ENCODE results near the gene APOBEC3F. TPM values are rescaled to one million over a fixed set of nuclear protein-coding genes. Genes with fewer than 3 reads are reported as not detected.

The APOBEC3F gene
- polyA plus RNA-seq, 1 experiment: 8.6 TPM

- H3K36me3 ChIP-seq (ENCODE audit: control insufficient read depth, insufficient read depth, low read length): no peaks in the 10 kb centered on the region; the same call in 1 of the 2 replicates
- H3K27me3 ChIP-seq (ENCODE audit: control insufficient read depth, insufficient read depth, low read length): no peaks in the 10 kb centered on the region
- TF ChIP-seq, protein P1, sequence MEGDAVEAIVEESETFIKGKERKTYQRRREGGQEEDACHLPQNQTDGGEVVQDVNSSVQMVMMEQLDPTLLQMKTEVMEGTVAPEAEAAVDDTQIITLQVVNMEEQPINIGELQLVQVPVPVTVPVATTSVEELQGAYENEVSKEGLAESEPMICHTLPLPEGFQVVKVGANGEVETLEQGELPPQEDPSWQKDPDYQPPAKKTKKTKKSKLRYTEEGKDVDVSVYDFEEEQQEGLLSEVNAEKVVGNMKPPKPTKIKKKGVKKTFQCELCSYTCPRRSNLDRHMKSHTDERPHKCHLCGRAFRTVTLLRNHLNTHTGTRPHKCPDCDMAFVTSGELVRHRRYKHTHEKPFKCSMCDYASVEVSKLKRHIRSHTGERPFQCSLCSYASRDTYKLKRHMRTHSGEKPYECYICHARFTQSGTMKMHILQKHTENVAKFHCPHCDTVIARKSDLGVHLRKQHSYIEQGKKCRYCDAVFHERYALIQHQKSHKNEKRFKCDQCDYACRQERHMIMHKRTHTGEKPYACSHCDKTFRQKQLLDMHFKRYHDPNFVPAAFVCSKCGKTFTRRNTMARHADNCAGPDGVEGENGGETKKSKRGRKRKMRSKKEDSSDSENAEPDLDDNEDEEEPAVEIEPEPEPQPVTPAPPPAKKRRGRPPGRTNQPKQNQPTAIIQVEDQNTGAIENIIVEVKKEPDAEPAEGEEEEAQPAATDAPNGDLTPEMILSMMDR (IDR thresholded peaks at IDR 0.05; ENCODE audit: insufficient read depth, low read depth, low read length): no peak
- no peak overlapping the region for H3K4me3 ChIP-seq (ENCODE audit: low read depth, low read length)
- CTCF ChIA-PET: interaction anchor here (1.6 kb wide), 1 partner anchor 76 kb away, joined by 3 read pairs; no protein-coding TSS in a partner anchor
- no peak for DNase-seq (ENCODE audit: low read depth)
- POLR2A ChIA-PET: no interaction called here
These were observed 42.8 kb downstream of the APOBEC3F start for GRCh38 chr22:39083212-39084165.

GRCh38 chr22:39084666-39085065 lies 44.0 kb downstream of the APOBEC3F start:
- H3K4me3 ChIP-seq (ENCODE audit: low read depth, low read length): no peak overlapping the region
- H3K27me3 ChIP-seq (ENCODE audit: control insufficient read depth, insufficient read depth, low read length): no peaks in the 10 kb centered on the region
- DNase-seq (ENCODE audit: low read depth): no peak
- no peaks in the 10 kb centered on the region; the same call in 1 of the 2 replicates for H3K36me3 ChIP-seq (ENCODE audit: control insufficient read depth, insufficient read depth, low read length)
- ChIA-PET CTCF (interaction anchor here (1.6 kb wide), 1 partner anchor 77 kb away, joined by 3 read pairs; no protein-coding TSS in a partner anchor), POLR2A (no interaction called here)
- TF ChIP-seq, protein P1 (IDR thresholded peaks at IDR 0.05; ENCODE audit: insufficient read depth, low read depth, low read length): no peak

DNA sequence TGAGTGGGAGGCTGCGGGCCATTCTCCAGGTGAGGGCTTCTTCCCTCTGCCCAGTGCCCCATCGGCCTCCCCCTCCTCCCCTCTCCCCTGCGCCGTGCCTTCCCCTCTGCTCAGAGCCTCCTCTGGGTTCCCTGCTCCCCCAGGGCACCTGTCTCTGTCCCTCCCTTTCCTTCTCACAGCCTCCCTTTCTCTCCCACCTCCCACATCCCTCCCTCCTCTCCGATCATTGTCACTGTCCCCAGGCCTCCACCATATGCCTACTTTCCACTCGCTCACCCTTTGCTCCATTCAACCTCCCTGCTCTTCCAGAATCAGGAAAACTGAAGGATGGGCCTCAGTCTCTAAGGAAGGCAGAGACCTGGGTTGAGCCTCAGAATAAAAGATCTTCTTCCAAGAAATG lies 46.4 kb downstream of the APOBEC3F start:
- no peak for DNase-seq (ENCODE audit: low read depth)
- TF ChIP-seq, protein P1 (IDR thresholded peaks at IDR 0.05; ENCODE audit: insufficient read depth, low read depth, low read length): no peak
- no peak overlapping the region for H3K4me3 ChIP-seq (ENCODE audit: low read depth, low read length)
- peaks cover 4% of the 10 kb centered on the region for H3K27me3 ChIP-seq (ENCODE audit: control insufficient read depth, insufficient read depth, low read length)
- ChIA-PET CTCF (no interaction called here), POLR2A (no interaction called here)
- no peaks in the 10 kb centered on the region for H3K36me3 ChIP-seq (ENCODE audit: control insufficient read depth, insufficient read depth, low read length)

- DNase-seq (ENCODE audit: low read depth): no peak
- TF ChIP-seq, protein P1 (IDR thresholded peaks at IDR 0.05; ENCODE audit: insufficient read depth, low read depth, low read length): no peak
- CTCF ChIA-PET: no interaction called here
- no peaks in the 10 kb centered on the region for H3K36me3 ChIP-seq (ENCODE audit: control insufficient read depth, insufficient read depth, low read length)
- peaks cover 4% of the 10 kb centered on the region for H3K27me3 ChIP-seq (ENCODE audit: control insufficient read depth, insufficient read depth, low read length)
- no peak overlapping the region for H3K4me3 ChIP-seq (ENCODE audit: low read depth, low read length)
- POLR2A ChIA-PET: no interaction called here
These were observed 47.4 kb downstream of the APOBEC3F start for GRCh38 chr22:39087881-39088684.

- H3K4me3 ChIP-seq (ENCODE audit: low read depth, low read length): no peak overlapping the region
- no peak for DNase-seq (ENCODE audit: low read depth)
- H3K36me3 ChIP-seq (ENCODE audit: control insufficient read depth, insufficient read depth, low read length): no peaks in the 10 kb centered on the region
- TF ChIP-seq, protein P1 (IDR thresholded peaks at IDR 0.05; ENCODE audit: insufficient read depth, low read depth, low read length): no peak
- H3K27me3 ChIP-seq (ENCODE audit: control insufficient read depth, insufficient read depth, low read length): peaks cover 4% of the 10 kb centered on the region
- ChIA-PET CTCF (interaction anchor here (0.6 kb wide), 1 partner anchor 81 kb away, joined by 3 read pairs; no protein-coding TSS in a partner anchor), POLR2A (no interaction called here)
These were observed 48.0 kb downstream of the APOBEC3F start for GRCh38 chr22:39088685-39089032.
